Fibroblast of skin of left biceps (primary cell): ENCODE measurements around the gene NAV2.
"Not testable (repeated sequence)": the region's sequence is repeated elsewhere in the genome, so short reads cannot be mapped to it uniquely, and the experiment has no call there.

Source experiments
- DNase-seq, 2 experiments: peaks; one replicate each; pipeline ENCODE4 v3.0.0-alpha.2; 2013; ENCODE audit warnings: low read depth in 2 of 2

The NAV2 gene

DNA sequence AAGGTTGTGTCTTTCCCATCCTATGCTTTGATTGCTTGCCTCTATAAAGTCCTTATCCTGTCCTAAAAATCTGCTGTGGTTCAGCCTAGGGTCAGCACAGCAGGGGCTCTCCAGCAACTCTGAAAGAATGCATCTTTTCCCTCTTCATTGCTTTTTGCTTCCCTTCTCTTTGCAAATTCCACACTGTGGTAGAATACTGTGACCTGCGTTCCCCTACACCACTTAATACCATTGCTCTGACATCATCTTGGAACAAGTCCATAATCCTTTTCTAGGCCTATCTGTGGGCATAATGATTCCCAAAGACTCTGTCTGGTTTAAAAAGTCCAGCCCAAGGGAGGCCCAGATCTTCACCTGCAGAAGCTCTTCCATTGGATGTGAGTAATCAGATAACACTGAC lies 177.7 kb downstream of the NAV2 start:
- DNase-seq: peak; percentile 91 to 92

DNA sequence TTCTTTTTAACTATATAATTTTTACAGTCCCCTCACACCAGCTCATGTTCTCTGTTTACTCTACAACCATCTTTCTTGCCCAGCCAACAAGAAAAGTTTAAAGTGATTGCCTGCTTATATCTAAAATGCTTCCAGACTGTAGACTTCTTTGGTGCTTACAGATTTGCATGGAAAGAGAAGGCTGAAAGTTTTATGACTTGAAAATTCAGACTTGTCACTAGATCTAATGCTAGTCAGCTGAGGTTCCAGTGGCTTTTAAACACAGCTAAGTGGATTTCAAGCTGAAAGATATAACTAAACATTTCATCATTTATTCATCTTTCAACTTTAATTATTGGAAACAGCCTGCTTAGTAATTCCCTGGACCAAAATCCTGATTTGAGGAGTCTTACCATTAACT lies 178.4 kb downstream of the NAV2 start:
- no peak for DNase-seq

DNA sequence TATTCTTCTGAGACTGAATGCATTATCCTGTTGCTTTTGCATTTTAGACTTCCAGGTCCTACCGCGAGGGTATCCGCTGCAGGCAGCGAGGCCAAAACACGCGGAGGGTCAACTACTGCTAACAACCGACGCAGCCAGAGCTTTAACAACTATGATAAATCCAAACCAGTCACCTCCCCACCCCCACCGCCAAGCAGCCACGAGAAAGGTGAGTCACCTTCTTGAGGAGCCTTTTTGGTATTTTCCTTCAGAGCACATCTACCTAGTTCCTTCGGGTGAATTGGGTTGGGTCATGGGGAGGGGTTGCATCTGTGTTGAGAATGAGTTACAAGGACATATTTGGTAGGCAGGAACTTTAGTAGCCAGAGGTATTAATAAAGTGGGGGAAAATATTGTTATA lies 179.8 kb downstream of the NAV2 start:
- no peak for DNase-seq

DNA sequence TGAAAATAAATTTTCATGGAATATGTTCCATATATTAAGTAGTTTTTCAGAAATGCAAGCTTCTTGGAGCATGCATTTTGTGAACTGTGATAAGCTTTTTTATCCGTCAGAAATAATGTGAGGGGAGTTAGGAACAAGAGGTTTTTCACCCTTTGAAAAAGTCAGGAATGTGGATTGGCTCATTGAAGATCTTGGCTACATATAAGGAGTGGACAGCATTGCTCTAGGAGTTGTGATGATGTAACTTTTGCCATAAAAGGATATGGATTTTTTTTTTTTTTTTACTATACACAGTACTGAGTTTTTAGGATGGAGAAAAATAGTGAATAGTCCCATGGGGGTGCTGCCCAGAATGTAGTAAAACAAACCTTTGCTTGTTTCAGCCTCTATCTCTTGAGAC lies 180.2 kb downstream of the NAV2 start:
- no peak for DNase-seq

DNA sequence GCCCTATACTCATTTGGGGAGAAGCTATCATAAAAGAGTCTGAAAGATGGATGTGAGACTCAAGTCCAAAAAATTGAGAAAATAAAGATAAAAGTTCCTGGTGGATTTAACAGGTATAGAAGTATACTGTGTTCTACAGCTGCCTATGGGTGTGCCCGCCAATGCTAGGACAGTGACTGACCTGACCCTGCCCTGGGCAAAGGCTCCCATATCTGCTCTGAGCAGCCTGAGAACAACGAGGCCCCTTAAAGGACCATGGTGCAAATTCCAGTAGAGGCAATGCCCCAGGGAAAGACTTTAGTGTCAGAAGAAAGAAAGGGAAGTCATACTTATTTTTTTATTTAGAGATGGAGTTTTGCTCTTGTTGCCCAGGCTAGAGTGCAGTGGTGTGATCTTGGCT lies 181.8 kb downstream of the NAV2 start:
- DNase-seq: no peak

DNA sequence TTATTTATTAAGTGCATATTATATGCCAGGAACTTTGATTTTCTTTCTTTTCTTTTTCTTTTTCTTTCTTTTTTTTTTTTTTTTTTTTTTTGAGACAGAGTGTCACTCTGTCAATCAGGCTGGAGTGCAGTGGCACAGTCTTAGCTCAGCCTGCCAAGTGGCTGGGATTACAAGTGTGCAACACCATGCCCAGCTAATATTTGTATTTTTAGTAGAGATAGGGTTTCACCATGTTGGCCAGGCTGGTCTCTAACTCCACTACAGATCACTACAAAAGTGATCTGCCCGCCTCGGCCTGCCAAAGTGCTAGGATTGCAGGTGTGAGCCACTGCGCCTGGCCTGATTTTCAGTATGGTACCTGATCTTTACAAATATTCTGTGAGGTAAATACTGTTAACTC lies 182.4 kb downstream of the NAV2 start:
- DNase-seq: not testable (repeated sequence)

DNA sequence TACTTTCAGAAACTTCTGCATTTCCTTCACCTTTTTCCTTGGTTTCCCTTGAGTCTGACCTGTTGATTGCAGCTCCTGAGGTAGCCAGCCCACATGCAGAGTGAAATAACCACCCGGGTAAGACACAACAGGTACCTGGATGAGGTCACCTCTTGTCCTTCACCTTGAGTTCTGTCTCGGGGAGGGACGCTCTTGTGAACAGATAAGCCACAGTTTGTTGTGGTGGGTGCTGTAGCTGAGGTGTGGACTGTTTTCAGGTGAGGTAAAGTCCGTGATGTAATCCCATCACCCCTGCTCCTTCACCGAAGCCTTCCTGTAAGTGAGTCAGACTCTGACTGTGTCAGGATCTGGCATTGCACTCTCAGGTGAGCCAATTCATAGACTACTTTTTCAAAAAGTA lies 183.1 kb downstream of the NAV2 start:
- DNase-seq: no peak

DNA sequence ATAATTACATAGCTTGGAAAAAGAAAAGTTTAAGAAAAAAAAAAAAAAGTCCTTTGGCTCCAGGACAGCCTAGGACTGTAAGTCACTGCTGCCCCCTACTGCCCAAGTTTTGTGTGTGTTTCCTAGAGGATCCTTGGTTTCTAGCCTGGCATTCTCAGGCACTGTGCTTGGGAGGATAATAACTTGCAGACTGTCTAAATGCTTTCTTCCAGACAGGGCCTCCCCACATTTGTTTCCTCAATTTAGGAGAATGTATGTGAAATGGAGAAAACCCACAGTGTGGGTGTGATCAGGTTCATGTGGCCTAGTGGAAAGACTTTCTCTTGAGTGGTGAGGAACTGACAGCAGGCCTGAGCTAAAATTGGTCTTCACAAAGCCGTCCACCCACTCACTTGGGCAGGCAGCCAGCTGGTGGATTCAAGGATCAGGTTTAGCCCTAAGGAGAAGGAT lies 191.0 kb downstream of the NAV2 start:
- peak in 1 of 2 experiments; percentile 55 for DNase-seq

DNA sequence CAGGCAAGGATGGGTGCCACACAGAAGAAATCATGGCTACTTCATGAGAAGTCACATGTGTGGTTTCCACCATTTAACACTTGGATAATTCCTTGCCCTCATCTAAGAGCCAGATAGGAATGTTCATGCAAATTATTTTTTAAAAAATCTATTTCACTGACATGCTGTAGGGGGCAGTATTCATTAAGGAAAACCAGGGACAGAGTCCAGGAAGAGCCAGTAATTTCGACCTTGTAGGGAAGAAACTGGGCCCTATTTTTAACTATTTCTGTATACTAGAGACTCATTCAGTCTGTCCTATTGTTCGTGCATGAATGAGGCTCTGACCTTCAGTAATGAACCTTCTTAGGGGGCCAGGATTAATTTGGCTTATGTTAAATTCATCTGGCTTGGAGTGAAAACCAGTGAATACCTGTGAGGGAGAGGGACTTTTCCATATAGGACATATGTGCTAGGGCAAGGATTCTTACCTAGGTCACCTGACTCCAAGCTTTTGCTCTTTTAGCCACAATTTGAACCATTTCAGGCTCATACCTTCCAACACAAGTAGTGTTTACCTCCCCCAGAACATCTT lies 192.7 kb downstream of the NAV2 start:
- no peak for DNase-seq

DNA sequence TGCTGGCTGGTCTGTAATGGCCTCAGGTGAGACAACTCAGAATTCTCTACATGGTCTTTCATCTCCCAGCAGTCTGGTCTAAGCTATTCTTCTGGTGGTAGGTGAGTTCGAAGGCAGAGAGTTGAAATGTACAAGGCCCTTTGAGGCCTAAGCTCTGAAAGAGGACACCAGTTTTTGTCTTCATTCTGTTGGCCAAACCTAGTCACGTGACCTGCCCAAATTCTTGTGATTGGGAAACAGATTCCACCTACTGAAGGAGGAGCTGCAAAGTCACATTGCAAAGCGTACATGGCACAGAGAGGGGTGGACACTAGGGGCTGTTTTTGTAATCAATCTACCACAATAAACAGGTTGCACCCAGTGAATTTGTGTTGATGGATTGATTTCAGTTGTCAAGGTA lies 193.5 kb downstream of the NAV2 start:
- DNase-seq: no peak

DNA sequence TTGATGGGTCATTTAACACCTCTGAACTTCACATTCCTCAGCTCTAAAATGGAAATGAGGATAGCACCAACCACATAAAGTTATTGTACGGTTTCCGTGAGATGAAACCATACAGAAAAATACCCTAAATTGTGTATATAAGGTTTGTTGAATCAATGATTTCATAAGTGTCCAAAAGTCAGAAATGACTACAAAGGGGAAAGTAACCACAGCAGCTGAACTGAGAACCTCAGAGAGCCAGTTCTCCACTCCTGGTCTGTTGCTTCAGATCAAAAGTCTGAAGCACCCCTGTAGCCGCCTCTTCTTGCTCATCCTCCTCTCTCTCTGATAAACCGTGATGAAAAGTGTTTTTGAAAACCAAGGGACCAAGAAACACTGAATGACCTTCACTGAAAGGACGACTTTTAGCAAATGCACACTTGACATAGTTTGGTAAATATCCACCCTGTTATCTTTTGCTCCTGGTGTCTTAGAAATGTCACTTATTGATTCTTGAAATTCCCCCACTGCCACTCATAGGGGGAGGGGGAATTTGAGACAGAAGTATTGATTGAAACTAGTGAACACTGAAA lies 194.5 kb downstream of the NAV2 start:
- no peak for DNase-seq

DNA sequence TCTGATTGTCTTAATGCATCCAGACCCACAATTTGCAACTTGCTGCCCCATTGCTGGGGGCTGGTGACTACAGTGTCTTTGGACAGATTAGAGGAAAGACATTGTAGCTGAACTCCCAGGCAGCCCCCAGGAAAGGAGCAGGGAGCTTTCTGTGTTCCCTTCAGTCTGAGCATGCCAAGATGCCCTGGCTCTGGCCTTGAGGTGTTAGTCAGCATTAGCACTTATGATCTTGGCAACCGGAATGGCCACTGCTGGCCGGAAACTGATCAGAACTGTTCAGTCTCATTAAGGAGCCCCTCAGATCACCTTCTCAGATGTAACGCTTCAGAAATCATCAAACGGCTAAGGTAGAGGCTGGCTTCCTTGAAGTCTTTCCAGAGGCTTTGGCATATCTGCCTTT lies 195.2 kb downstream of the NAV2 start:
- no peak for DNase-seq

DNA sequence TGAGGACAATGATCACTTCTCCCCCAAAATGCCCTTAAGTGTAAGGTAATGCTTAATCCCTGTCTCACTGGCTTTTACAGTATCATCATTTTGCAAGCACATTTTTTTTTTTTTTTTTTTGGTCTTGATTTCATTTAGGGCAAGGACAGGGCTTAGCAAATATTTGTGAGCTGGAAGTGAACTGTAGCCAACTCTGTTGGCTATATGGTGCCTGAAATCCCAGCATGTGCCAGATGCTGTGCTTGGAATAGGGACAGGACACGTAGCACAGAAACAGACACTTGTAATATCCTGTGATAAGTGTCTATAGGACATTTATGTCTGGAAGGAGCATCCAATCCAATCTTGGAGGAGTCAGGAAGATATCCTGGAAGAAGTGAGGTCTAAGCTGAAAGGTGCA lies 198.3 kb downstream of the NAV2 start:
- DNase-seq: no peak

DNA sequence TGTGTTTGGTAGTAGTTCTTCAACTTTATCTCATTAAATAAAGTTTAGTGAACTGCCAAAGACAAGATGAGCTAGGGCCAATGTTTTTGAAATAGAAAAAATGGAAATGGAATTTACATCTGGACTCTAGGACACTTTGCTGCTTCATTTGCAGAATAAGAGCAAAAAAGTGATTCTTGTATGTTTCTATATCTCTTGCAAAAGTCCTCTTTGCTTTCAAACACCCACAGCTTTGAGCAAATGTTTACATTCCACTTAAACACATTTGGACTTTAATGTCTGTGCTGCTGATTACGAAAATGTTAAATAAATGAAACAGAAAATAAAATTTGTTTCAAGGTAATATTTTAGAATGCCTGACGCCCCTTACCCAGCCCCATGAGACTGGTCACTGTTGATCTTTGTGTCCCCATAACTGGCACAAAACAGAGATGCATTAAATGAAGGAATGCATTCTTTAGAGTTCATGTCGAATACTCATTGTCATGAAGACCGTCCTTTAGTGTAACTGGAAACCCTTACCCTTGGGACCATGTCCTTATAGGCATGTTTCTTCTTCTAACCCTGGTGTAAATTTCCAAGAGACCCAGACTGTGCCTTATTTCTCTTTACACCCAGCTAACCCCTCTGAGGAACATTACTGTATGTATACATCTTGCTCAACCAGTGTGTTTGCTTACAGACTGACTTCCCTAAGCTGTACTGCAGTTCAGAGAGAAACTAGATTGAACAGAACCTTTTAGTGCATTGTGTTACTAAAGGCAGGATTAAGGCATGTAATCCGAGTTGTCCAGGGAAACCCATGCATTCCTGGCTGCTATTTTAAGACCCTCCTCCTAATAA lies 199.7 kb downstream of the NAV2 start:
- DNase-seq: no peak

DNA sequence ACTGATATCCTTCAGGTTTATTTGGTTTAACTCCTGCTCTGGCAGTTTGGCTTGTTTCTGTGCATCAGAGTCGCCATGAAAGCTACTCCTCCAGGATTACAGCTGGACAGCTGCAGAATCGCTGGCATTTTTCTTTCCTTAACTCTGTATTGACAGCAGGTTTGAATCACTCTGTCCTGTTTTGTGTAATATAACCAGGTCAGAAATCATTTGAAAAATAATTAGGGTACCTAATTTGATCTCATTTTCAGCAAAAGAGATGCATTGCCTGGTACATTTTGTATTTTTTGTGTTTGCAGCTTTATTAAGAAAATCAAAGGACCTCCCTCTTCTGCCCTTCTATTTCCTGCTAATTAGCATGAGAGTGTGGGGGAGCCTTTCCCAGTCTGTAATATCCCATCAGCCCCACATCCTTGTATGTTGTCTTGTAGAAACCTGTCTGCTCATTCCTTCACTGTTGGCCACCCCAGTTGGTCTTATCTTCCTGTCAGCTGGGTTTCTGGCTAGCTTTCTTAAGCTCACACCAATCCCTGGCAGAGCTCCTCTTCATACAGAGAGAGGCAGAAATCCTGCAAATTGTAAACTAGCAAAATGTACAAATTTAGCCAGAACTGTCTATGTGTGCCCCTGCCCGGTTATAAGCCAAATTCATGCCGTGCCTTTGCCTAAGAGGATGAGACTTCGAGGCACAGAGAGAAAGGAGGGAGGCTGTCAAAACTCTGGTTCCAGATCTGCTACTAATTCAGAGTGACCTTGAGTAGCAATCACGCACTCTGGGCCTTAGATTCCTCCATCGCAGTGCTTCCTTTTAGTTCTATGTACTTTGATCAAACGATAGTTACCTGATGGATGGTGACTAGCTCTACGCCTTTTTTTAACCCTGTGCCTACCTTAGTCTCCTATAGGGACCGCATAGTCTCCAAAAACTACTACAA lies 200.6 kb downstream of the NAV2 start:
- DNase-seq: no peak

DNA sequence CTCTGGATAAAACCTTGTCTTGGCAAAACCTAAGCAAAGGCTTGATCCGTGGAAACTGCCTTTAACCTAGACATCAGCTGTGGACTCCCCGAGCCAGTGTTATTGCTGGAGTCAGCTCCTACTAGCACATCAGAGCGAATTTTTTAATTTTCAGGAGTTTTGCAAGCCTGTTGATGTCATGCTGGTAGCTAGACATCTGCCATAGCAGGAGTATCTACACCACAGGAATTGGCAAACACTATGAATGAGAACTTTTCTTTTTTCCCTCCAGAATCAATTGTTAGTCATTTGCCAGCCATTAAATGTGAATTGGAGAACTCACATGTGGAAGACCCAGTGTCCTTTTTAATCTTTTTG lies 201.2 kb downstream of the NAV2 start:
- no peak for DNase-seq

DNA sequence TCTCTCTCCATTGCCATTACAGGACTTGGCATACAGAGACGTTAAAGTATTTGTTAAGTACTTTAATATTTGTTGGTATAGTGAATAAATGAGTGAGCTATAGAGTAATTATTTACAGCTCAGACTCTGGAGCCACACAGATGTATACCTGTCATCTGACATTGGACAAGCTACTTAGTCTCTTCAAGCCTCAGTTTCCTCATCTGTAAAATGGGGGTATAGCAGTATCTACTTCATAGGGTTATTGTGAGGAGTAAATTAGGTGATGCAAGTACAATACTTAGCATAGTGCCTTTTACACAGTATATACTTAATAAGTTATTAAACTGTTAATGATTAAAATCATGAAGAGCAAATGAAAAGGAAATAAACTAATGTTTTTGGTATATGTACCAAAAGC lies 203.2 kb downstream of the NAV2 start:
- no peak for DNase-seq

DNA sequence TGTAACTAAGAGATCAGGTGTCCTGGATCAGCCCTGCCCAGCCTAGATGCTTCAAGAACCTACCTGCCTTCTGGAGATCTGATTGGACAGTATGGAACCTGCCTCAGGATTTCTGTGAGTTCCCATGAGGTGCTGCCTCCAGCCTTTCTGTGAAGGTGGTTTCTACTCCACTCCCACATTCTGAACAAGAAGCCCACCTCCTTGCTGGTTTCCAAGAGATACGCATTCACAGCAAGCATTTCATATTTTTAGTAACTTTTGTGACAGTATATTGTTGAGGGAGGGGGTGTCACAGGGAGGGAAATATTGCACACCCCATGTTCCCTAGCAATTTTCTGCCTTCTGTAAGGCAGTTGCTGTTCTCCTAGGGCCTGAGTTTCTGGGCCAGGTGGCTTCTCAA lies 204.4 kb downstream of the NAV2 start:
- DNase-seq: no peak

DNA sequence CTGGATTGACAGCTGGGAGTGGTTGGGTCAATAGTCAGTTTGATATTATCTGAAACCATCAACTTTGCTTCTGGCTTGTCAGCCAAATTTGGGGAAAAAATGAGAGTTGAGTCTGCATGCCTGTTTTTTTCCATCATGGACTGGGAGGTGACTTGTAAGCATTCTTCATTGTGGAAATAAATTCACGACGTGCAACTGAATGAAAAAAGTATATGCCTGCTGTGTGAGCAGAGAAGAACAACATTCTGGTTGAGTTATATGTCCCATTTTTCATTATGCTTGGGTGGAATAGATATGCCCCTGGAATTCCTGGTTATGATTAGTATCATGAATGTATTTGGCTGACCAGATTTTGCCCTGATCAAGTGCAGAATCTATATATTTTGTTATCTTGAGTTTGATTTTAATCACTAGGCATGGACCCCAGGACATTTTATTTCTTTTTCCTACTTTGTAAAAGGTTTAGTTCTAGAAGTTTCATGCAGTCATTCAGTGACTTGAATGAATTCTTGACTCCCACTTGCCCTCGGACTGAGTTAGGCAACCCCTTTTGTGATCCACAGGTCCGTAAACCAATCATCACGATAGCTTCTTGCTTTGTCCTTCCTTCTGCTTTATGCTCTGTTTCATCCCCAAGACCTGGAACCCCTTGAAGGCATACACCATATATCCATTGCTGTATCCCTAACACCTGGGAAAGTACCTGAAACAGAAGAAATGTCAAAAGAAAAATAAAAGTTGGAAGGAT lies 205.8 kb downstream of the NAV2 start:
- DNase-seq: peak; percentile 45 to 53

DNA sequence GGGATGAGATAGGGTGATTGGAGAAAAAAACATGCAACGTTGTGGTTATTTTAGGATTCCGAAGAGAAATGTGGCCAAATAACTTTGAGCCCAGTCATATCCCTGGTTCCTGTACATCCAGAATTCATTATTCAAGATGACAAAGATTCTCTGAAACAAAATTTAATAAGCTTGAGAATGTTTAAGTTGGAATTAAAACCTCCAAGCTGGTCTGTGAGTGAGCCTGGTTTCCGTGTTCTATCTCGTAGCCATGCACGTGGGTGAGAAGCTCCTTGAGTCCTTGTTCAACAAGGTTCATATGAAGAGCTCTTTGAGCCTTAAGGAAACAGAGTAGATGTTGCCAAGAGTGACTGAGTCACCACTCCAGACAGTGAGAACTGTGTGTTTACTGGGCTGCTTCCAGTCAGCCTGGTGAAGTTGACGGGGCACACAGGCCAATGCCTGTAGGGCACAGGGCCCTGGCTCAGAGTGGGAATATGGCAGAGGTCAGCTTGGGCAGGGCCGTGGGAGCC lies 206.5 kb downstream of the NAV2 start:
- DNase-seq: peak; percentile 96 to 97

DNA sequence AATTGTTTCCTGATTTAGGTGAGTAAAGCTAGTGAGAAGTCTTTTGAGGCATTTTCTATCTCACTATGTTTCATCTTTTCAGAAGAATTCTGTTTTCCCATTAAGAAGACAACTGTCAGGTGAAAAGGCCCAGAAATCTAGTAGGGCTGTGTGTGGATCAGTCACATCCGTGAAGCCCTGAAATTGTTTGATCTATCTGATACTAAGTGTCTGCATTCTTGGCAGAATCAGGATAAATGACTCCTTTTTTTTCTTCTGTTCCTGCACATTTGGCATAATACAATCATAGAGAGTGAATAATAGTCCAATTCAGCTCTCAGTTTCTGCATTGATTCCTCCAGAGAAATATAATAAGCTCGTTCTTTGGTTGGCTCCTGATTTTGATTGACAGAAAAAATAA lies 208.3 kb downstream of the NAV2 start:
- no peak for DNase-seq
